Stimulated activated CD4-positive, alpha-beta T cell treated with anti-CD3 and anti-CD28 coated beads, Interleukin-1b, Interleukin-23, amount 100 ng/mL, for 1 hour (primary cell): ENCODE measurements around the gene CAMSAP1.

ENCODE experiments used
- DNase-seq, 2 donors: peaks; one replicate each; pipeline ENCODE4 v3.0.0-alpha.2; 2020; ENCODE audit warnings: low read depth in 2 of 2

The CAMSAP1 gene

GRCh38 chr9:135776893-135777622 lies 130.3 kb downstream of the CAMSAP1 start:
- no peak for DNase-seq

GRCh38 chr9:135775911-135776310 lies 131.4 kb downstream of the CAMSAP1 start:
- DNase-seq = no peak

- DNase-seq = no peak
These were observed 132.4 kb downstream of the CAMSAP1 start for GRCh38 chr9:135774794-135775525.

GRCh38 chr9:135774239-135774747 lies 133.1 kb downstream of the CAMSAP1 start:
- no peak for DNase-seq

GRCh38 chr9:135773530-135774238 lies 133.7 kb downstream of the CAMSAP1 start:
- no peak for DNase-seq

GRCh38 chr9:135772702-135773493 lies 134.4 kb downstream of the CAMSAP1 start:
- DNase-seq = no peak

GRCh38 chr9:135772056-135772646 lies 135.2 kb downstream of the CAMSAP1 start:
- no peak for DNase-seq

GRCh38 chr9:135771401-135772051 lies 135.8 kb downstream of the CAMSAP1 start:
- DNase-seq = no peak

GRCh38 chr9:135770771-135771170 lies 136.6 kb downstream of the CAMSAP1 start:
- no peak for DNase-seq

GRCh38 chr9:135770203-135770535 lies 137.2 kb downstream of the CAMSAP1 start:
- no peak for DNase-seq

GRCh38 chr9:135769489-135770202 lies 137.7 kb downstream of the CAMSAP1 start:
- no peak for DNase-seq

GRCh38 chr9:135768516-135769218 lies 138.7 kb downstream of the CAMSAP1 start:
- DNase-seq = no peak

GRCh38 chr9:135766707-135767106 lies 140.6 kb downstream of the CAMSAP1 start:
- no peak for DNase-seq

GRCh38 chr9:135766251-135766650 lies 141.1 kb downstream of the CAMSAP1 start:
- no peak for DNase-seq

GRCh38 chr9:135765416-135765815 lies 141.9 kb downstream of the CAMSAP1 start:
- DNase-seq = no peak

GRCh38 chr9:135764731-135765130 lies 142.6 kb downstream of the CAMSAP1 start:
- DNase-seq = no peak

- no peak for DNase-seq
These were observed 143.5 kb downstream of the CAMSAP1 start for GRCh38 chr9:135763716-135764446.

- no peak for DNase-seq
These were observed 144.4 kb downstream of the CAMSAP1 start for GRCh38 chr9:135762921-135763320.

- DNase-seq = no peak
These were observed 145.5 kb downstream of the CAMSAP1 start for GRCh38 chr9:135761845-135762168.
